NB4 (cell line): Measurements from ENCODE around the gene GRM5.

ENCODE experiments used
- DNase-seq: peaks from one replicate; pipeline ENCODE4 v3.0.0; 2010; ENCODE audit warnings: low read depth
- H3K4me3 ChIP-seq: one replicate; pipeline ENCODE4 v1.5.1; 2011; ENCODE audit warnings: mild to moderate bottlenecking, low read depth, low read length, moderate library complexity
- CTCF ChIP-seq: IDR thresholded peaks from one replicate; pipeline ENCODE4 v1.5.1; 2012; ENCODE audit warnings: low read depth, low read length
- MAX ChIP-seq: IDR thresholded peaks from 2 replicates; pipeline ENCODE4 v1.6.1; 2011; ENCODE audit warnings: low read depth, low read length
- MYC ChIP-seq: IDR thresholded peaks from 2 replicates; pipeline ENCODE4 v1.6.1; 2011; ENCODE audit warnings: low read depth, low read length
- POLR2A ChIP-seq: IDR thresholded peaks from 2 replicates; pipeline ENCODE4 v1.6.1; 2011; ENCODE audit warnings: mild to moderate bottlenecking; ENCODE audit not compliant: insufficient read length; ENCODE audit errors: extremely low read depth

The GRM5 gene

DNA sequence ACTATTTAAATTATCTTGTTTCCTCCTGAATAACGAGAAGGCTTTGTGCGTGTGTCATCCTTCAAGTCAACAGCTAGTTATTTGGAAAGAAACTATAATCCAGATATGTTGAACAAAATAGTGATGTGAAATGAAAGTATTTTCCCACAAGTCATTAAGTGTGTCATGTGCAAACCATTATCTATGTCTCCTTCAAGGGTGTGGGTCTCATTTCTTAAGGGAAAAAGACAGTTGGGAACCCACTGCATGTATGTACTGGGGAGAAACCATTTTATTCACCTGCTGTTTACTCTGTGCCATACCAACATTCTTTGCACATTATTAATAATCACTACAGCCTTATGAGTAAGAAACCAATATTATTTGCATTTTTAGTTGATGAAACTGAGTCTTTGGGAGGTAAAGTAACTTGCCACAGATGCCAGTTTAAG is 582.9 kb downstream of the GRM5 start:
- TF ChIP-seq MAX (no peak), POLR2A (no peak), CTCF (no peak), MYC (no peak)
- no peak overlapping the region for H3K4me3 ChIP-seq
- DNase-seq, result no peak

DNA sequence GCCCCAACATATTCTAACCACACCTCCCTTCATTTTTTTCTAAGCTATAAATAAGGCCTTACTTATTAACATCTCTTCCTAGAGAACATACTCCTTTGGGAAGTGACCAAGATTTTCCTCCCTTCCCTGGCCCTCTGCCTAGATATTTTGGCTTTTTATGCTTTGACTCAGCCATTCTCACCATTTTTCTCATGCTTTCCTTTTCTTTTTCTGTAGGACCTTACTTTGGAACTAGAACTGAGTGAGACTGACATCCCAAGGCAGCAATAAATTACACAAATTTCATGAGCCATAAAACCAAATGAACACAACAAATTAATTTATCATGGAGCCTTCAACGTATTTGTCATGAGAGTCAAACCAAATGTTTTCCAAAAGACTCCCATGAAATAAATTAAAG is 585.6 kb downstream of the GRM5 start:
- H3K4me3 ChIP-seq, result no peak overlapping the region
- no peak for DNase-seq
- TF ChIP-seq MYC (no peak), CTCF (no peak), MAX (no peak), POLR2A (no peak)

GRCh38 chr11:88478136-88478815 is 587.5 kb downstream of the GRM5 start:
- DNase-seq, result no peak
- no peak overlapping the region for H3K4me3 ChIP-seq
- TF ChIP-seq CTCF (no peak), POLR2A (no peak), MAX (no peak), MYC (no peak)

DNA sequence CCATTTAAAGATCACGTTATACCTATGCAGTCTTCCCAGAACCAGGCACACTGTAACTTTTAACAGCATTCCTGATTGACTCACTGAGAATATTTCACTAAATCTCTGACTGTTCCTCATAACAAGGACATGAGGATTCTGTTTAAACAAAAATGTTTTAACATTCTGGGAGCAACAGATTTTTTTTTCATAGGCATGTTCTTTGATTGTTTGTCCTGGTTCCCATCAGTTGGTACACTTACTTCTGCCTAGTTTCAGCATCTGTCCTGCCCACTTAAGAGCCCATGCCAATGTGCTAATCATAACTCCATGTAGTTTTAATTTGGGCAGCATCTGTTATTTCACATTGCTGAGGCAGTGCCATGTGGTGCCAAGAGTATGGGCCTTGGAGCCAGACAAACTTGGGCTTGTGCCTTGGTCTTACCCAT is 589.8 kb downstream of the GRM5 start:
- no peak overlapping the region for H3K4me3 ChIP-seq
- TF ChIP-seq MAX, result no peak
- no peak for TF ChIP-seq POLR2A
- TF ChIP-seq MYC, result no peak
- TF ChIP-seq CTCF, result no peak
- no peak for DNase-seq

- no peak overlapping the region for H3K4me3 ChIP-seq
- TF ChIP-seq POLR2A (no peak), MAX (no peak), CTCF (no peak), MYC (no peak)
- peak; percentile 55 for DNase-seq
These were observed 591.1 kb downstream of the GRM5 start for GRCh38 chr11:88474655-88475054.
